Right atrium auricular region (tissue), 2 donors: ENCODE results near the gene PTPN9. TPM values are rescaled to one million over a fixed set of nuclear protein-coding genes. Genes with fewer than 3 reads are reported as not detected.
"Not testable (repeated sequence)": the region's sequence is repeated elsewhere in the genome, so short reads cannot be mapped to it uniquely, and the experiment has no call there.

ENCODE experiments used
- DNase-seq: peaks from one replicate; pipeline ENCODE4 v3.0.0-alpha.2; 2019; ENCODE audit warnings: low spot score
- H3K27ac ChIP-seq, 2 donors: fragments of 200-600 bp; sonication (generic); 1 replicate in 1 of 2; 2 replicates in 1 of 2; pipeline ENCODE4 v1.5.1; 2016 to 2019
- H3K27me3 ChIP-seq, 2 donors: fragments of 200-600 bp; sonication (generic); one replicate each; pipeline versions ENCODE4 v1.5.1 to v1.6.0; 2017 to 2019
- H3K36me3 ChIP-seq: fragments of 200-600 bp; sonication (generic); one replicate; pipeline ENCODE4 v1.5.1; 2016
- H3K4me1 ChIP-seq, 2 donors: fragments of 200-600 bp; sonication (generic); one replicate each; pipeline versions ENCODE4 v1.5.1 to v1.6.0; 2017 to 2019
- H3K4me3 ChIP-seq, 2 donors: fragments of 200-600 bp; sonication (generic); 1 replicate in 1 of 2; 2 replicates in 1 of 2; pipeline ENCODE4 v1.5.1; 2017 to 2019; ENCODE audit warnings: mild to moderate bottlenecking in 1 of 2, moderate library complexity in 1 of 2
- H3K9me3 ChIP-seq, 2 donors: fragments of 200-600 bp; sonication (generic); one replicate each; pipeline ENCODE4 v1.5.1; 2019
- CTCF ChIP-seq, 2 donors: fragments of 200-600 bp; sonication (generic); IDR thresholded peaks; one replicate each; pipeline ENCODE4 v1.5.1; 2019; ENCODE audit warnings: antibody characterized with exemption in 2 of 2
- total RNA-seq, 2 donors: library from RNA; depleted of rRNA; stranded (reverse); fragments of >200 nt; gene quantifications; one replicate each; pipeline ENCODE4 v1.1.0, GENCODE V29; 2016

PTPN9 gene
- total RNA-seq, 2 donors from 2014 or later: 9.6 to 9.9 TPM

DNA sequence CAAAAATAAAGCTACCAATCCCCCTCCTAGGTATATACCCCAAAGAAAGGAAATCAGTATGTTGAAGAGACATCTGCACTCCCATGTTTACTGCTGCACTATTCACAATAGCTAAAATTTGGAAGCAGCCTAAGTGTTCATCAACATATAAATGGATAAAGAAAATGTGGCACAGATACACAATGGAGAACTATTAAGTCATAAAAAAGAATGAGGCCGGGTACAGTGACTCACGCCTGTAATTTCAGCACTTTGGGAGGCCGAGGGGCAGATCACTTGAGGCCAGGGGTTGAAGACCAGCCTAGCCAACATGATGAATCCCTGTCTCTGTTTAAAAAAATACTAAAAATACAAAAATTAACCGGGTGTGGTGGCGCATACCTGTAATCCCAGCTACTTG, 10.0 kb upstream of the PTPN9 start:
- no peaks in the 10 kb centered on the region for H3K36me3 ChIP-seq
- H3K27ac ChIP-seq: no peak overlapping the region
- no peaks in the 10 kb centered on the region for H3K27me3 ChIP-seq
- no peaks in the 10 kb centered on the region for H3K4me1 ChIP-seq
- no peak overlapping the region for H3K4me3 ChIP-seq
- no peak for DNase-seq
- H3K9me3 ChIP-seq: no peaks in the 10 kb centered on the region
- TF ChIP-seq CTCF (IDR thresholded peaks at IDR 0.05): no peak

DNA sequence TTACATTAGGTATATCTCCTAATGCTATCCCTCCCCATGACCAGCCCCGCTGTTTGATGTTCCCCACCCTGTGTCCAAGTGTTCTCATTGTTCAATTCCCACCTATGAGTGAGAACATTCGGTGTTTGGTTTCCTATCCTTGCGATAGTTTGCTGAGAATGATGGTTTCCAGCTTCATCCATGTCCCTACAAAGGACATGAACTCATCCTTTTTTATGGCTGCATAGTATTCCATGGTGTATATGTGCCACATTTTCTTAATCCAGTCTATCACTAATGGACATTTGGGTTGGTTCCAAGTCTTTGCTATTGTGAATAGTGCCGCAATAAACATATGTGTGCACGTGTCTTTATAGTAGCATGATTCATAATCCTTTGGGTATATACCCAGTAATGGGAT, 7.3 kb upstream of the PTPN9 start:
- H3K36me3 ChIP-seq, H3K9me3 ChIP-seq, H3K4me1 ChIP-seq, DNase-seq, H3K27ac ChIP-seq, H3K4me3 ChIP-seq, H3K27me3 ChIP-seq: not testable (repeated sequence)

- DNase-seq: no peak
- Histone ChIP-seq H3K4me1 (peaks cover 0 to 6% of the 10 kb centered on the region in 2 donors), H3K9me3 (no peaks in the 10 kb centered on the region), H3K4me3 (no peak overlapping the region), H3K27ac (no peak overlapping the region), H3K36me3 (no peaks in the 10 kb centered on the region), H3K27me3 (no peaks in the 10 kb centered on the region)
- TF ChIP-seq CTCF (IDR thresholded peaks at IDR 0.05): no peak
These were observed 5.0 kb upstream of the PTPN9 start for GRCh38 chr15:75584121-75584520.

DNA sequence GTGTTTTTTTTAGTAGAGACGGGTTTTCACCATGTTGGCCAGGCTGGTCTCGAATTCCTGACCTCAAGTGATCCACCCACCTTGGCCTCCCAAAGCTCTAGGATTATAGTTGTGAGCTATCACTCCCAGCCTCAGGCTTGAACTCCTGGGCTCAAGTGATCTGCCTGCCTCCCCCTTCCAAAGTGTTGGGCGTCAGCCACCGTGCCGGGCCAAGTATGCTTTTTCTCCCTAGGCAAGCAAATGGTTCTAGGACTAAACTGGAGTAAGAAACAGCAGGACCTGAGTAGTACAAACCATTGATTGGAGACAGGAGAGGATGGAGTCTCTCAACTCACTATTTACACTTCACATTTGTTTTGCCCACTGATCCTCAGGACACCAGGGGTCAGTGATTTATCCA, 4.6 kb upstream of the PTPN9 start:
- Histone ChIP-seq H3K27me3 (no peaks in the 10 kb centered on the region), H3K4me3 (no peak overlapping the region), H3K36me3 (no peaks in the 10 kb centered on the region), H3K4me1 (peaks cover 0 to 6% of the 10 kb centered on the region in 2 donors), H3K9me3 (no peaks in the 10 kb centered on the region), H3K27ac (no peak overlapping the region)
- TF ChIP-seq CTCF (IDR thresholded peaks at IDR 0.05): no peak
- DNase-seq: no peak

DNA sequence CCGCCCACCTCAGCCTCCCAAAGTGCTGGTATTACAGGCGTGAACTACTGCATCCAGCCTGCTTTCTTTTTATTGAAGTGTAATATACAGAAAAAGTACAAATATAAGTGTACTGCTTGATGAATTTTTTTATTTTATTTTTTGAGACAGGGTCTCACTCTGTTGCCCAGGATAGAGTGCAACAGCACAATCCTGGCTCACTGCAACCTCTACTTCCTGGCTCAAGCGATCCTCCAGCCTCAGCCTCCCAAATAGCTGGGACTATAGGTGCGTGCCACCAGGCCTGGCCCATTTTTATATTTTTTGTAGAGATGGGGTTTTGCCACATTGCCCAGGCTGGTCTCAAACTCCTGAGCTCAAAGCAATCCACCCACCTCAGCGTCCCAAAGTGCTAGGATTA, 3.8 kb upstream of the PTPN9 start:
- H3K9me3 ChIP-seq, H3K4me3 ChIP-seq, H3K36me3 ChIP-seq, H3K27ac ChIP-seq, H3K27me3 ChIP-seq, DNase-seq, H3K4me1 ChIP-seq: not testable (repeated sequence)

DNA sequence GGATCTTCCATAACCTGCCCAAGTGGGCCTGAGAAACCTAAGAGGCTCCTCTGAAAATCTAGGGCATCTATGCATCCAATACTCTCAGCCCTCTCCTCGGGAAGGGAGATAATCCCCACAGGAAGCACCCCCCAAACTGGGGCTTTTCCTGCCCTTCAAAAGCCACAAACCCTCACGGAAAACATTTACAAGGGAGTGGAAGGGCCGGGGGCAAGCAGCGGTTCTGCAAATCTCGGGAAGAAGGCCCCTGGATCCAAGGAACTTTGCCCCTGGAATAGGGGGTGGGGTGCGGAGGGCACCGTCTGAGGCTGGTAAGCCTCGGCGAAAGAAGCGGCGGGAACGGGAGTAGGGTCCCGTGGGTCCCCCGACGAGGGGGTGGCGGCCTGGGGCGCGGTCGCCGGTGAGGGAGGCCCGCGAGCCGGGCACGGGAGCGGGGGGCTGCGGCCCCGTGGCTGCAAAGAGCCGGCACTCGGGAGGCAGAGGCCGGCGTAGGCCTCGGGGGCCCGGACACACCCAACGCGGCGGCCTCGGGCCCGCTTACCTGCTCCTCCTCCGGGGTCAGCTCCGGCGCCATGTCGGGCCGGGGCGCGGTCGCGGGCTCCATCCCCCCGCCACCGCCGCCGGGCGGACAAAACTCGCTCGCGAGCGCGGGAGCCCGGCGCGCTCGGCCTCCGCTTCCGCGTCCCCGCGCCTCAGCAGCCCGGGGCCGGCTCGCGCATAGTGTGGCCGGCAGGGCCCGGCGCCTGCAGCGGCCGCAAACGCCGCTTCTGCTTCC, 755 bp downstream of the PTPN9 start:
- H3K27me3 ChIP-seq: no peaks in the 10 kb centered on the region
- peaks cover 0 to 24% of the 10 kb centered on the region in 2 donors for H3K4me1 ChIP-seq
- TF ChIP-seq CTCF (IDR thresholded peaks at IDR 0.05): no peak
- no peaks in the 10 kb centered on the region for H3K9me3 ChIP-seq
- no peaks in the 10 kb centered on the region for H3K36me3 ChIP-seq
- H3K4me3 ChIP-seq: peak overlapping the region; percentile 85 to 95
- H3K27ac ChIP-seq: peak overlapping the region; percentile 92 to 95
- no peak for DNase-seq
